ENCODE results near the gene ZFAND5. TPM values are rescaled to one million over a fixed set of nuclear protein-coding genes. Genes with fewer than 3 reads are reported as not detected.

ZFAND5 gene
- total and polyA plus RNA-seq, 4 donors = 116 to 256 (median 215) TPM

DNA sequence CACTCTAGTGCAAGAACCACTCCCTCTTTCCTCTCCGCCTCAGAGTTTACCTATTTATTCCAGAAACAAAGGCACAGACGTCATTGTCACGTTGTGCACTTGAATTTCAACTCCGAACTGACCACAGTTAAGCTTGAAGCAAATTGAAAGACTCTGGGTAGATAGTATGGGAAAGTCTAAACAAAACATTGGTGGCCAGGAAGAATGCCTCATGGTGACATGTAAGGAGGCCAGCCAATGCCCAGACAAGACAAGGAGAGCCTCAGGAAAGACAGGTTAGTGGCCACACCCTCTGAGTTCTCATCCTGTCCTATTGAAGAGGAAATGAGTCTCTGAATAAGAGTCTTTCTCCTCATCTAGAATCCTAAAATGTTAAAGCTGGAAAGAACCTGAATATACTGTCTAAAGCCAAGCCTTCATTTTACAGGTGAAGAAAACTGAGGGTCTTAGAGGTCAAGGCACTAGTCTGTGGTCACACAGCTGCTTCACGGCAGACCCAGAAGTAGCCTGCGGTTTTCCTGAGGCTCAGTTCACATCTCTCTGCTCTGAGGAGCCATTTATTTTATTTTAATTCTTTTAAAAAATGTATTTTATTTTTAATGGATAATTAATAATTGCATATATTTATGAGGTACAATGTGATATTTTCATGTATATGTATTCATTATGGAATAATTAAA is 30.2 kb downstream of the ZFAND5 start:
- no peak overlapping the region for H3K4me3 ChIP-seq (ENCODE audit: low read depth, low read length)
- 92% methylated on average over 2 of the region's 6 CpGs for WGBS (ENCODE audit: insufficient coverage)
- no peak overlapping the region for H3K27ac ChIP-seq (ENCODE audit: low read depth, low read length)
- H3K27me3 ChIP-seq (ENCODE audit: control insufficient read depth, insufficient read depth, low read length) = no peaks in the 10 kb centered on the region
- no peaks in the 10 kb centered on the region for H3K36me3 ChIP-seq (ENCODE audit: control insufficient read depth, insufficient read depth, low read length)
- no peaks in the 10 kb centered on the region for H3K4me1 ChIP-seq (ENCODE audit: control insufficient read depth, insufficient read depth, low read length)
- H3K9me3 ChIP-seq (ENCODE audit: control insufficient read depth, insufficient read depth, low read length) = no peaks in the 10 kb centered on the region
- DNase-seq (ENCODE audit: low read depth in 4 of 6, low spot score in 6 of 6) = no peak

DNA sequence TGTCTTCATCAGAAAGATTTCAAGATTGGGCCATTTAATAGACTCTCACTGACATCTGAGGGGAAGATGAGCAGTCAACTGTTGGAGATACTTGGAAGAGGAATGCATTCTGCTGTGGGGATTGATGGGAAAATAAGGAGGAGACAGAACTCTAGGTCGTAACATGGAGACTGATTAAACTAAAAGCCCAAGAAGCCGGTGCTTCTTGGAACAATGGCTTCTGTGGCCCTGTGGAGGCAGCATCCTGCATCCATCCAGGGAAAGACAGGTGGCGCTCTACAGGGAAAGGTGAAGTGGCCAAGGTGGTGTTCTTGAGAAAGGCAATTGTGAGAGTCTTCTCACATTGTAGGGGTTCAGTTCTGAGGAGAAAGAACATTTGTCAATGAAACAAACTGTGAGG is 31.3 kb downstream of the ZFAND5 start:
- no peak overlapping the region for H3K4me3 ChIP-seq (ENCODE audit: low read depth, low read length)
- no peaks in the 10 kb centered on the region for H3K36me3 ChIP-seq (ENCODE audit: control insufficient read depth, insufficient read depth, low read length)
- 63% methylated on average over 3 of the region's 3 CpGs for WGBS (ENCODE audit: insufficient coverage)
- no peaks in the 10 kb centered on the region for H3K9me3 ChIP-seq (ENCODE audit: control insufficient read depth, insufficient read depth, low read length)
- no peaks in the 10 kb centered on the region for H3K27me3 ChIP-seq (ENCODE audit: control insufficient read depth, insufficient read depth, low read length)
- no peak for DNase-seq (ENCODE audit: low read depth in 4 of 6, low spot score in 6 of 6)
- H3K27ac ChIP-seq (ENCODE audit: low read depth, low read length) = no peak overlapping the region
- H3K4me1 ChIP-seq (ENCODE audit: control insufficient read depth, insufficient read depth, low read length) = no peaks in the 10 kb centered on the region

DNA sequence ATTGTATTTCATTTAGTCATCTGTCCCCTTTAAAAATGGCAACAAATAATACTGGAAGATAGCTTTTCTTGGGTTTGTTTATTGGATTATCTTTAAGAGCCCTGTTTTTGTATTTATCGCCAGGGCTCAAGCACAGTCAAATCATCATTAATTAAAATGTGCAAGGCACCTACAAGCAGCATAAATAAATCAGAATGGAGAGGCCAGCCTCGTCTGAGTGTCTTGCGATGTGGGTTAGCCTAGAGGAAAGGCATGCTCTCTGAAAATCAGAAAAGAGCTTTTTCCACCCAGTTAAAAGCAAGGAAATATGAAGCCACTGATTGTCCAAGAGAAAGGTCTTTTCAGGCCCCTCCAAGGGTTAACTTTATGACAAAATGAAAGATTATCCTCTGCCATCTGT is 31.8 kb downstream of the ZFAND5 start:
- H3K36me3 ChIP-seq (ENCODE audit: control insufficient read depth, insufficient read depth, low read length) = no peaks in the 10 kb centered on the region
- no peak overlapping the region for H3K4me3 ChIP-seq (ENCODE audit: low read depth, low read length)
- no peaks in the 10 kb centered on the region for H3K27me3 ChIP-seq (ENCODE audit: control insufficient read depth, insufficient read depth, low read length)
- WGBS (ENCODE audit: insufficient coverage) = no CpG with 5 or more reads among the region's 3 CpGs
- no peaks in the 10 kb centered on the region for H3K4me1 ChIP-seq (ENCODE audit: control insufficient read depth, insufficient read depth, low read length)
- H3K9me3 ChIP-seq (ENCODE audit: control insufficient read depth, insufficient read depth, low read length) = no peaks in the 10 kb centered on the region
- DNase-seq (ENCODE audit: low read depth in 4 of 6, low spot score in 6 of 6) = no peak
- H3K27ac ChIP-seq (ENCODE audit: low read depth, low read length) = no peak overlapping the region

DNA sequence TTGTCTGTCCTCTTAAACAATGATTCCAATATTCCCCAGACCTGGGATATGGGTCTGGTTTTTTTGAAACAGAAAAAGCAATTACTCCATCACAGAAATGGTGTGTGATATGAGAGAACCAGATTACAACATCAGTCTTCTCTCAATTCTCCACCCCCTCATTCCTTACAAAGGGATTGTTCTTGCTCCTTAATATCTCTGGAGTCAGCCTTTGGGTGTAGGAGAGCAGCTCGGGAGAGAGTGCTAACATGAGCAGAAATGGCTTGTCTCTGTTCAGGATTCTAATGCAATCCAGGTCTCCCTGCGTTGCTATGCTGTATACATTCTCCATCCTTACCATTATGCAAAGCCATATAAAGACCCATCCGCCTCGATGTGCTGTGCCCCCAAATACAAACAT is 32.7 kb downstream of the ZFAND5 start:
- 98% methylated on average over 3 of the region's 4 CpGs for WGBS (ENCODE audit: insufficient coverage)
- Histone ChIP-seq H3K27me3 (ENCODE audit: control insufficient read depth, insufficient read depth, low read length) (no peaks in the 10 kb centered on the region), H3K9me3 (ENCODE audit: control insufficient read depth, insufficient read depth, low read length) (no peaks in the 10 kb centered on the region), H3K36me3 (ENCODE audit: control insufficient read depth, insufficient read depth, low read length) (no peaks in the 10 kb centered on the region), H3K27ac (ENCODE audit: low read depth, low read length) (no peak overlapping the region), H3K4me3 (ENCODE audit: low read depth, low read length) (no peak overlapping the region), H3K4me1 (ENCODE audit: control insufficient read depth, insufficient read depth, low read length) (no peaks in the 10 kb centered on the region)
- no peak for DNase-seq (ENCODE audit: low read depth in 4 of 6, low spot score in 6 of 6)

DNA sequence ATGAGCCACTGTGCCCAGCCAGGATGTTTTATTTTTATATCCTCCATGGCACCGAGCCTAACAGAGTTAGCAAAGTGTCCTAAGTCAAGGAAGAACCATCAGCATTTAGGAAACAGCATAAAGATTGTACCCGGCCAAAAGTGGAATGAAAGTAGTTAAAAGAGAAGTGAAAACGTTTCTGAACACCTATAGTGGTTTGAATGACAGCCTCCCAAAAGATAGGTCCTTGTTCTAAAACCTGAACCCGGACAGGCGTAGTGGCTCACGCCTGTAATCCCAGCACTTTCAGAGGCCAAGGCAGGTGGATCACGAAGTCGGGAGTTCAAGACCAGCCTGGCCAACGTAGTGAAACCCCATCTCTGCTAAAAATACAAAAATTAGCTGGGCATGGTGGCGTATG is 37.4 kb downstream of the ZFAND5 start:
- no peak overlapping the region for H3K4me3 ChIP-seq (ENCODE audit: low read depth, low read length)
- H3K4me1 ChIP-seq (ENCODE audit: control insufficient read depth, insufficient read depth, low read length) = no peaks in the 10 kb centered on the region
- no peak for DNase-seq (ENCODE audit: low read depth in 4 of 6, low spot score in 6 of 6)
- H3K9me3 ChIP-seq (ENCODE audit: control insufficient read depth, insufficient read depth, low read length) = no peaks in the 10 kb centered on the region
- WGBS (ENCODE audit: insufficient coverage) = 86% methylated on average over 1 of the region's 10 CpGs
- no peak overlapping the region for H3K27ac ChIP-seq (ENCODE audit: low read depth, low read length)
- H3K27me3 ChIP-seq (ENCODE audit: control insufficient read depth, insufficient read depth, low read length) = no peaks in the 10 kb centered on the region
- H3K36me3 ChIP-seq (ENCODE audit: control insufficient read depth, insufficient read depth, low read length) = no peaks in the 10 kb centered on the region

DNA sequence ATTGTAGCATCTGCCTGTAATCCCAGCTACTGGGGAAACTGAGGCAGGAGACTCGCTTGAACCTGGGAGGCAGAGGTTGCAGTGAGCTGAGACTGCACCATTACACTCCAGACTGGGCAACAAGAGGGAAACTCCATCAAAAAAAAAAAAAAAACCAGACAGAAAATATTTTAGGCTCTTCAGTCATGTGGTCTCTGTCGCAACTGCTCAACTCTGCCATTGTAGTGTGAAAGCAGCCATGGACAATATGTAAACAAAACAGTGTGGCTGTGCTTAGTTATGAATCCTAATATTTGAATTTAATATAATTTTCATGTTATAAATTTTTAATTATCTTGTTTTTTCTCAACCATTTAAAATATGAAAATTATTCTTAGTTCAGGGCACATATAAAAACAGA is 38.4 kb downstream of the ZFAND5 start:
- Histone ChIP-seq H3K27ac (ENCODE audit: low read depth, low read length) (no peak overlapping the region), H3K9me3 (ENCODE audit: control insufficient read depth, insufficient read depth, low read length) (no peaks in the 10 kb centered on the region), H3K27me3 (ENCODE audit: control insufficient read depth, insufficient read depth, low read length) (no peaks in the 10 kb centered on the region), H3K4me1 (ENCODE audit: control insufficient read depth, insufficient read depth, low read length) (no peaks in the 10 kb centered on the region), H3K4me3 (ENCODE audit: low read depth, low read length) (no peak overlapping the region), H3K36me3 (ENCODE audit: control insufficient read depth, insufficient read depth, low read length) (no peaks in the 10 kb centered on the region)
- no CpG with 5 or more reads among the region's 2 CpGs for WGBS (ENCODE audit: insufficient coverage)
- no peak for DNase-seq (ENCODE audit: low read depth in 4 of 6, low spot score in 6 of 6)

DNA sequence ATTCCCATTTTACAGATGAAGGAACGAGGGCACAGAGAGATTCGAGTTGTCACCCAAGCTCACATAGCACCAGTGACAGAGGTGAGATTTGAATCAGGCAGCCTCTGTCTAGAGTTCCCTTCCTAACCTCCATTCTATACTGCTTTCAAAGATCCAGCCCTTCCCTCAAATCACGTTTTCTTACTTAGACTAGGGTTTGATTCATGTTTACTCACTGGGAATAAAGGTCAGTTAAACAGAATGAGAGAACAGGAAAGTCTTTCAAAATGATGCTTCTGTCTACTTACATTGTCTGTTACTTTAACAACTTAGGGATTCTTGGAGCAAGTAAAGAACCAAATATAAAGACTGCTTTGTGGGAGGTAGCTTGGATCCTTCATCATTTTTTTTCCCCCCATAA is 40.0 kb downstream of the ZFAND5 start:
- no peak for DNase-seq (ENCODE audit: low read depth in 4 of 6, low spot score in 6 of 6)
- no peaks in the 10 kb centered on the region for H3K9me3 ChIP-seq (ENCODE audit: control insufficient read depth, insufficient read depth, low read length)
- no CpG with 5 or more reads among the region's 3 CpGs for WGBS (ENCODE audit: insufficient coverage)
- H3K27ac ChIP-seq (ENCODE audit: low read depth, low read length) = no peak overlapping the region
- no peaks in the 10 kb centered on the region for H3K4me1 ChIP-seq (ENCODE audit: control insufficient read depth, insufficient read depth, low read length)
- H3K4me3 ChIP-seq (ENCODE audit: low read depth, low read length) = no peak overlapping the region
- H3K27me3 ChIP-seq (ENCODE audit: control insufficient read depth, insufficient read depth, low read length) = no peaks in the 10 kb centered on the region
- H3K36me3 ChIP-seq (ENCODE audit: control insufficient read depth, insufficient read depth, low read length) = no peaks in the 10 kb centered on the region

DNA sequence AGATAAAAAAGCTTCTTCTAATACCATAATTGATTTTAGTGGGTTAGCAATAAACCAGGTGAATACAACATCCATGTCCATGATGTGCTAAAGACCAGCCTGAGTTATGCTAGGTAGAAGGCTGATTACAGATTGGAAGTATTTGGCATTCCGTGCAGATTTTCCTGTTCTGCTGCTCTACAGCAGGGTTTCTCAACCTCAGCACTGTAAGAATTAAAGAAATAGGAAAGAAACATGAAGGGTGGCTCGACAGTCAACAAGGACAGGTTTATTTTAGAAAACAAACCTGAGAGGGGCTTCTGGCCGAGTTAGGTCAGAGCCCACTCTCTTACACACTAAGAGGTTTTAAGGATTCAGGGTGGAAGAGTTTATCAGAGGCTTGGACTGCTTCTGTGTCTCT is 42.3 kb downstream of the ZFAND5 start:
- Histone ChIP-seq H3K36me3 (ENCODE audit: control insufficient read depth, insufficient read depth, low read length) (no peaks in the 10 kb centered on the region), H3K27ac (ENCODE audit: low read depth, low read length) (no peak overlapping the region), H3K27me3 (ENCODE audit: control insufficient read depth, insufficient read depth, low read length) (no peaks in the 10 kb centered on the region), H3K4me3 (ENCODE audit: low read depth, low read length) (no peak overlapping the region), H3K4me1 (ENCODE audit: control insufficient read depth, insufficient read depth, low read length) (no peaks in the 10 kb centered on the region), H3K9me3 (ENCODE audit: control insufficient read depth, insufficient read depth, low read length) (no peaks in the 10 kb centered on the region)
- DNase-seq (ENCODE audit: low read depth in 4 of 6, low spot score in 6 of 6) = no peak
- WGBS (ENCODE audit: insufficient coverage) = 92% methylated on average over 2 of the region's 3 CpGs

DNA sequence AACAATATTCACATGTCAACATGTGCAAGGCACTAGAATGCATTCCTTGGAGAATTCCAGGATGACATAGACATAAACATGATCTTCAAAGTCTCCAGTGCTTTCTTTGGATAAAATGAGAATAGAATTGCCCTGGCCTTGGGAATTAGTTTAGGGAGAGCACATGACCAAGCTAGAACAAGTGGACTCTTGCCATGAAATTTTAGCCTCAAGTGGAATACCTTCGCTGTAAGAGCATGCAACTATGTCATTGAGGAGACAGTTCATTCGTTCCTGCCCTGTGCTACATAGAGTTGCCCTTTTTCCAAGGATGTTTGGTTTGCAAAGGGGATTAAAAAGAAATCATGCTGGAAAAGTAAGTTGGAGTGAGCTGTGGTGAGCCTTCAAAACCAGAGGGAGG is 42.7 kb downstream of the ZFAND5 start:
- Histone ChIP-seq H3K4me3 (ENCODE audit: low read depth, low read length) (no peak overlapping the region), H3K27me3 (ENCODE audit: control insufficient read depth, insufficient read depth, low read length) (no peaks in the 10 kb centered on the region), H3K9me3 (ENCODE audit: control insufficient read depth, insufficient read depth, low read length) (no peaks in the 10 kb centered on the region), H3K4me1 (ENCODE audit: control insufficient read depth, insufficient read depth, low read length) (no peaks in the 10 kb centered on the region), H3K36me3 (ENCODE audit: control insufficient read depth, insufficient read depth, low read length) (no peaks in the 10 kb centered on the region), H3K27ac (ENCODE audit: low read depth, low read length) (no peak overlapping the region)
- 78% methylated on average over 2 of the region's 2 CpGs for WGBS (ENCODE audit: insufficient coverage)
- DNase-seq (ENCODE audit: low read depth in 4 of 6, low spot score in 6 of 6) = no peak

DNA sequence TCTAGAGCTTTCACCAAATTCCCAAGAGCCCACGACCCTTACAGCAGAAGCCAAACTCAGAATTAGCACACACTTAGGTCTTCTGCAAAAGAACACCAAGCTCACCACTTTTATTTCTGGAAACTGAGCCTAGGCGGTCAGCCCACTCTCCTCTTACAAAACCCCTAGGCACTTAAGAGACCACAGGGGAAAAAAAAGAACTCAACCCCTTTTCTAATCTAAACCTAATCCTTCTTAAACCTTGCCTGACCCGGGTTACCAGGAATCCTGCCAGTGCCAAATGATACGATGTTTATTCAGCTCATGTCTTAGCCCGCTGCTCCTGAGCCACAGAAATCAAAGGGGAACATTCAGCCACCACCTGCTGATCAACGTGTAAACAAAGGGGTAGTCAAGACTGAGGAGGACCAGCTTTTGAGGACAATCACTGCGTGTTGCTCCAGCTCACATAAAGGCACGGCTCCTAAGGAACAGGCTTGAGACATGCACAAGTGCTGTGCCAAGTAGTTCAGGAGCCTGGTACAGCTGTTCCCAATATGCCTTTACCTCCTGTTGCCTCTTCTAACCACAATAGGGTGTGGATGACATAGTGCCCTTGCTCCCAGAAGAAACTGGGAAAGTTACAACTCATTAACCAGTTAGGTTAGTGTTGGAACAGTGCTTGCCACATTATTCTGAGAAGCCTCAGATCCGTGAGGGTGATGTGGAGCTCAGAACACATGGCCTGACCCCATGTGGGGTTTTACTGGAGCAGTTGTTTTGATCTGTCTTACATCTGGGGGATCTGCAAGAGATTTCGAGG is 49.3 kb downstream of the ZFAND5 start:
- DNase-seq (ENCODE audit: low read depth in 4 of 6, low spot score in 6 of 6) = peak; percentile 31 to 85 (median 50)
- WGBS (ENCODE audit: insufficient coverage) = 12% methylated on average over 8 of the region's 10 CpGs
- Histone ChIP-seq H3K9me3 (ENCODE audit: control insufficient read depth, insufficient read depth, low read length) (no peaks in the 10 kb centered on the region), H3K4me3 (ENCODE audit: low read depth, low read length) (no peak overlapping the region), H3K4me1 (ENCODE audit: control insufficient read depth, insufficient read depth, low read length) (peaks cover 11% of the 10 kb centered on the region), H3K27me3 (ENCODE audit: control insufficient read depth, insufficient read depth, low read length) (no peaks in the 10 kb centered on the region), H3K27ac (ENCODE audit: low read depth, low read length) (peak overlapping the region; percentile 67), H3K36me3 (ENCODE audit: control insufficient read depth, insufficient read depth, low read length) (no peaks in the 10 kb centered on the region)

Data from spinal cord (tissue), 10 donors.